ENCODE results near the gene SORL1.

GRCh38 chr11:121665206-121665838, 213.2 kb downstream of the SORL1 start:
- TF ChIP-seq POLR2AphosphoS5 (IDR thresholded peaks at IDR 0.05): no peak
- no peak for TF ChIP-seq CTCF (IDR thresholded peaks at IDR 0.05; ENCODE audit: poor library complexity, severe bottlenecking)
- TF ChIP-seq SMC3 (conservative IDR thresholded peaks at IDR 0.05; ENCODE audit: poor library complexity): no peak
- TF ChIP-seq EZH2 (IDR thresholded peaks at IDR 0.05; ENCODE audit: borderline replicate concordance, insufficient read depth, low read length, poor library complexity, severe bottlenecking): no peak
- no peak for TF ChIP-seq RAD21 (conservative IDR thresholded peaks at IDR 0.05)

Data from neural cell (in vitro differentiated cells).